IgD-negative memory B cell (primary cell): ENCODE measurements around the gene ZNF750. TPM values are rescaled to one million over a fixed set of nuclear protein-coding genes. Genes with fewer than 3 reads are reported as not detected.

ENCODE experiments used
- H3K27ac Mint-ChIP-seq, 3 donors: one replicate each; pipeline ENCODE4 v1.8.0; 2020 to 2022; ENCODE audit warnings: mild to moderate bottlenecking in 3 of 3, mixed read lengths in 3 of 3, moderate library complexity in 1 of 3
- H3K27me3 Mint-ChIP-seq: one replicate; pipeline ENCODE4 v1.8.0; 2021; ENCODE audit warnings: mixed read lengths
- H3K36me3 Mint-ChIP-seq: one replicate; pipeline ENCODE4 v1.8.0; 2020; ENCODE audit warnings: mild to moderate bottlenecking, mixed read lengths
- H3K4me1 Mint-ChIP-seq, 3 donors: one replicate each; pipeline ENCODE4 v1.8.0; 2020 to 2022; ENCODE audit warnings: mixed read lengths in 3 of 3, mild to moderate bottlenecking in 1 of 3
- H3K4me3 Mint-ChIP-seq, 4 donors: one replicate each; pipeline ENCODE4 v1.8.0; 2020 to 2022; ENCODE audit warnings: mild to moderate bottlenecking in 4 of 4, mixed read lengths in 4 of 4, moderate library complexity in 3 of 4
- H3K9me3 Mint-ChIP-seq, 3 donors: one replicate each; pipeline ENCODE4 v1.8.0; 2020 to 2021; ENCODE audit warnings: mixed read lengths in 3 of 3, mild to moderate bottlenecking in 1 of 3
- polyA plus RNA-seq: library from polyadenylated mRNA; unstranded; fragments of 300-500 nt; fragmentation: Illumina TruSeq; gene quantifications from one replicate; pipeline ENCODE4 v1.2.3, GENCODE V29; 2021

The ZNF750 gene
- polyA plus RNA-seq: not detected

DNA sequence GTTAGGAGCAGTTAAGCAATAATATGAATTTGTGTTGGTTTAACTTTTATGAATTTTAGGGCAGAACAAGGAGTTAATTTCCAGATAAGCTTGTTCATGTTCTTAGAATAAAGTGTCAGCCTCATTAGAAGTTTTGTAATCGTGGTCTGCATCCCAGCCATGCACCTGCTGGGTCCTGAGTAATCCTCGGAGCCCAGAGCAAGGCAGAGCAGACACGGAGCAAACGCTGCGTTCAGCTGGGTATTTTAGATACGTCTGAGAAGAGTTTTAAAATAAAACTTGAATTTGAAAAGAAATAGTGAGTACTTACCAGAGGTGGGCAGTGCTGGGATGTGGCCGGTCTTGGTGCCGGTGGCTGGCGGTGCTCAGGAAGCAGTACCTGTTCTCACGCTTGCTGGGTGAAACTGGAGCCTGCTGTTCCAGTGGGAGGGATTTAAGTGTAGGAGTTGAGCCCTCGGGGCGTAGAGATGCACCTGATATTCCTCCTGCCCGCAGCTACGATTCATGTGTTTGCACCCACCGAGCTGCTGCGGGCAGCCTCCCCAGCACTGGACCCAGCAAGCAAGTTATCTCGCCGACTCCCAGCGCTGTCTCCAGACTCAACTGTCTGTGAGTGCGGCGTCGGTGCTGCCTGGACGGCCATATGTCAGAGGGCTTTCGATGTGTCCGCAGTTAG, at the start of gene ZNF750:
ZNF750 (minus strand) TSS at position 406 of the 676 bp plus-strand sequence. CDS start 7,568 bp downstream, outside the sequence.
- H3K4me1 Mint-ChIP-seq: no peaks in the 10 kb centered on the region
- H3K4me3 Mint-ChIP-seq: no peak within 1 kb of the TSS
- H3K36me3 Mint-ChIP-seq: peaks cover 5% of the 10 kb centered on the region
- H3K27ac Mint-ChIP-seq: no peak within 1 kb of the TSS
- H3K27me3 Mint-ChIP-seq: no peaks in the 10 kb centered on the region
- no peaks in the 10 kb centered on the region for H3K9me3 Mint-ChIP-seq

DNA sequence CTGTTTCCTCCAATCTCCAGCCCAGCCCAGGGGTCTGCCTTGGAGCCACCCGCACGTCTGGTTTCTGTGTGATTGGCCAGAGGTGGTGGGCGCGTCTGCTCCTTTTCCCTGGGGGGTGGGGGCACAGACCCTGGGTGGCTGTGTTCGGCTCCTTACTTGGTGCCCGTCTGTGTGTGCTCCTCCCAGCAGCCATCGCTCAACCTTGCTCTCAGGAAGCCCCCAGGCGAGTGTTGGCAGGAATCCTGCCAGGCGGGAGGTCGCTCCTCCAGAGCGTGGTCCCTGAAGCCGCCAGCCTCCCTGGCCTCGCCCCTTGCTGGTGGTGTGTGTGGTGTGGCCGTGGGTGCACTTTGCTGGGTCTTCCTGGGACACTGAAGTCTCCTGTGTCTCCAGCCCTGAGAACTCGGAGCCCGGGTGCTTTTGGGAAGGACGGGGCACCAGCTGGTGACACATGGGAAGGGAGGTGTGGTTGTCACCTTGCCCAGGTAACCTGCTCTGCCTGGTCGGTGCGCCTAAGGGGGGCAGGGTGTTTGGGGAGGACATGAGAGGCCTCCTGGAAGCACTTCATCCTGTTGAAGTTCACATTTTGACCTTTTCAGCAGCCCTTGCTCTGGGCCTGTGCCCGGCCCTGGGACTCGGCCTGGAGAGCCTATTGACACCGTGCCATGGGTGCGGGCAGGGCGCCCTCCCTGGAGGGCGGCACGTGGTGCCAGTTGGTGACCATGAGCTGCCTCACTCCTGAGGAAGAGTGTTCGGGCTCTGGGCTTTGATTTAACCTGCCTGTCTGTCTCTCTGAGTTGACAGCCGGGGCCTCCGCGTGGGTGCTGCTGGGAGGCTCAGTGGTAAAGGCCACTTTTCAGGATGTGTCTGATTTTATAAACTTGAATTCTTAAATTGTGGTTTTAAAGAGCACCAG, 49.0 kb upstream of the ZNF750 start:
- H3K4me3 Mint-ChIP-seq: no peak overlapping the region
- H3K4me1 Mint-ChIP-seq: peaks cover 11 to 41% (median 11%) of the 10 kb centered on the region in 3 donors
- no peak overlapping the region for H3K27ac Mint-ChIP-seq

DNA sequence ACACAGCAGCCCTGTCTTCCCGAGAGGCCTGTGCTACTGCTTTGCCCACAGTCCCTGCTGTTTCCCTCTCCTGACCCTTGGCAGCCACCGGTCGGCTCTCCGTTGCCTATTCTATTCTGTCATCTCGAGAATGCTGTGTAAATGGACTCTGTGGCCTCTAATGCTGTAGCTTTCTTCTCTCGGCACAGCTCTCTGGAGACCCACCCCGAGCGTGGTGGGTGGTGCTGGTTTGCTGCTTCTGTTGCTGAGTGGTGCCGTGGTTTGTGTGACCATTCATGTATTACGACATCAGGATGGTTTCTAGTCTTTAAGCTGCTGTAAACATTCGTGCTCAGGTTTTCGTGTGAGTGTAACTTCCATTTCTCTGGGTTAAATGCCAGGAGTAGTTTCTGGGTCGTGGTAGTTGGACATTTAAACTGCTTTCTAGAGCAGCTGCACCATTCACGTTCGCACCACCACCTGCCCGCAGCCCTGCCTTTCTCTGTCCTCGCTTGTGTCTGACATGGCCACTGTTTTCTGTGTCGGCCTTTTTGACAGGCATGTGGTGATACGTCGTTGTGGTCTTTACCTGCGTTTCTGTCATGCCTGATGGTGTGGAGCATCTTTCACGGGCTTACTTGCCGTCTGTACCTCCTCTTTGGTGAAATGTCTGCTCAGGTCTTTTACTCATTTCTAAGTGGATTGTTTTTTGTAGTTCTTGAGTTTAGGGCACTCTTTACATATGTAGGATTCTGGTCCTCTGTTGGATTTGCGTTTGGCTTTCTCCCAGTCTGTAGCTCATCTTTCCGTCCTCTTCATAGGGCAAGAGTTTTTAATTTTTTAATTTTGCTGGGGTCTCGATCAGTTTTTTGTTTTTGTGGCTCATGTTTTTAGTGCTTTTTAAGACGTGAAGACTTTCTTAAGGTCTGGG, 47.7 kb upstream of the ZNF750 start:
- Mint-ChIP-seq H3K36me3 (peaks cover 6% of the 10 kb centered on the region), H3K27ac (peak overlapping the region in 2 of 3 donors; percentile 46 to 61), H3K4me3 (no peak overlapping the region), H3K4me1 (peaks cover 12 to 35% (median 12%) of the 10 kb centered on the region in 3 donors), H3K27me3 (no peaks in the 10 kb centered on the region), H3K9me3 (peaks cover 0 to 4% (median 0%) of the 10 kb centered on the region in 3 donors)

More for the DNA sequence above, 49.0 kb upstream of the ZNF750 start:
- peaks cover 6% of the 10 kb centered on the region for H3K36me3 Mint-ChIP-seq
- peaks cover 1% of the 10 kb centered on the region for H3K27me3 Mint-ChIP-seq
- H3K9me3 Mint-ChIP-seq: peaks cover 0 to 4% (median 0%) of the 10 kb centered on the region in 3 donors

DNA sequence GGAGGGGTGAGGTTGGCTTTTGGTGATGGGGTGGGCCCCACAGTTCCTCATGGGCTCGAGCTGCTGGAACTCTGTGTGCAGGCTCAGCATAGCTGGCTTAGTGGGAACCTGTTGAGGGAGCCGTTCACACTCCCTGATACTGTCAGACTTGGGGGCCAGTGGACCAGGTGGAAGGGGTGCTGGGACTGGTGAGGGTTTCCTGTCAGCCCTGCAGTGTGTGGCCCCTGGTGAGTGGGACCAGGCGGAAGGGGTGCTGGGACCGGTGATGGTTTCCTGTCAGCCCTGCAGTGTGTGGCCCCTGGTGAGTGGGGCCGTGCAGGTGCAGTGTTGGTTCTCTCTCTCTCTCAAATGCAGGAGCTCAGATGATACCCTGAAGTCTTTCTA, 45.1 kb upstream of the ZNF750 start:
- Mint-ChIP-seq H3K27me3 (no peaks in the 10 kb centered on the region), H3K36me3 (peaks cover 3% of the 10 kb centered on the region), H3K9me3 (peaks cover 0 to 4% (median 0%) of the 10 kb centered on the region in 3 donors), H3K4me1 (peaks cover 16 to 38% (median 16%) of the 10 kb centered on the region in 3 donors), H3K27ac (peak overlapping the region; percentile 33 to 90 (median 83)), H3K4me3 (peak overlapping the region in 3 of 4 donors; percentile 1 to 59 (median 50))

DNA sequence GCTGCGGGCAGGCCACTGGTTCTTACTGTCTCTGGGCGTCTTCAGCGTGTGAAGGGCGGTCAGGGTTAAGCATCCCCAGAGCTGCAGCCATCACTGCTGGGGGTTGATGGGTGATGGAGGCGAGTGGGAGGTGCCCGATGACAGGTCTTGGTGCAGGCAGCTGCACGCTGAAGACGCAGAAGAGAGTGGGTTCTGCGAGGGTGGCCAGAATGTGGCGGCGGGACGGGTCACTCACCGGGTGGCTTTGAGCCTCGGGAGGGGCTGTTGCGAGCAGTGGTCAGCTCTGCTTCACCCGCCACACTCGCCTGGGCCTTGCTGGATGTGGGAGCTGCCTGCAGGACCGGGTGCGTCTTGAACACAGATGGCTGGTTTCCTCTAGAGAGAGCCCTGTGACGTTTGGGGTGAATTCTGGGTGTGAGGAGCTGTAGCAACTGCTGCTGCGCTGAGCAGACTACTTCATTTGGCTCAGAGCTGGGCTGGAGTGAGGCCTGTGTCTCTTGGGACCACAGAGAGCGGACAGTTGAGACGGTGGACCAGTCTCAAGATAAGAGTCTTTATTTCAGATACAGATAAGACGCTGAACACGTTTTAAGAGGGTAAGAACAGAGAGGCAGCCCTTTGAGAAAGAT, 44.6 kb upstream of the ZNF750 start:
- Mint-ChIP-seq H3K9me3 (peaks cover 0 to 4% (median 0%) of the 10 kb centered on the region in 3 donors), H3K4me3 (peak overlapping the region in 2 of 4 donors; percentile 50 to 59), H3K27ac (peak overlapping the region; percentile 33 to 90 (median 83)), H3K4me1 (peaks cover 16 to 38% (median 19%) of the 10 kb centered on the region in 3 donors), H3K27me3 (no peaks in the 10 kb centered on the region), H3K36me3 (peaks cover 3% of the 10 kb centered on the region)

DNA sequence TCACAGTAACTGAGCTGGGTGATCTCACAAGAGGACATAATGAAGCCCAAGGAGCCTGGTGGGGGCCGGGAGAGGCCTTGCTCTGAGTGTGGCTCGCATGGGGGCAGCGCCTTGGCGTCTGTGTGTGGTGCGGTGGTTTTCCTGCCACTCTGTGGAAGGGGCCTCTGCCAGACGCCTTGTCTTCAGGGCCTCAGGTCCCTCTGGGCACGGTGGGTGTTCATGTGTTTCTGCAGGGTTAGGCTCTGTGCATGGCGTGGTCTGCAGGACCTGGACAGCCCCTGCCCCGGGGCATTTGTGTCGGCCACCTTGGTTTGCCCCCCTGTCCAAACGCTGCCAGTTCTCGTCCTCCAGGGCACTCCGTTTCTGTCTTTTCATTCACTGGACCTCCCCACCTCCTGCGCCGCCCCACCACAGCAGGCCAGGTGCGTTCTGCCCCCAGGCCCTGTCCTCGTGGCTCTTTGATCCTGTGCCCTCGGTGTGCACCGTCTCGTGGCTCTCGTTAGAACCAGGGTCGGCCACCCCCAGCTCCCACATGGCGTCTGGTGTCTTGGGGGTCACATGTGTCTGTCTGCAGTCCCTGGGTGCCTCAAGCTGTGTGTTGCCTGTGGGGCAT, 43.7 kb upstream of the ZNF750 start:
- Mint-ChIP-seq H3K4me3 (peak overlapping the region in 1 of 4 donors; percentile 28), H3K9me3 (peaks cover 0 to 4% (median 0%) of the 10 kb centered on the region in 3 donors), H3K36me3 (peaks cover 5% of the 10 kb centered on the region), H3K27me3 (no peaks in the 10 kb centered on the region), H3K27ac (peak overlapping the region in 2 of 3 donors; percentile 62 to 80), H3K4me1 (peaks cover 16 to 38% (median 19%) of the 10 kb centered on the region in 3 donors)

DNA sequence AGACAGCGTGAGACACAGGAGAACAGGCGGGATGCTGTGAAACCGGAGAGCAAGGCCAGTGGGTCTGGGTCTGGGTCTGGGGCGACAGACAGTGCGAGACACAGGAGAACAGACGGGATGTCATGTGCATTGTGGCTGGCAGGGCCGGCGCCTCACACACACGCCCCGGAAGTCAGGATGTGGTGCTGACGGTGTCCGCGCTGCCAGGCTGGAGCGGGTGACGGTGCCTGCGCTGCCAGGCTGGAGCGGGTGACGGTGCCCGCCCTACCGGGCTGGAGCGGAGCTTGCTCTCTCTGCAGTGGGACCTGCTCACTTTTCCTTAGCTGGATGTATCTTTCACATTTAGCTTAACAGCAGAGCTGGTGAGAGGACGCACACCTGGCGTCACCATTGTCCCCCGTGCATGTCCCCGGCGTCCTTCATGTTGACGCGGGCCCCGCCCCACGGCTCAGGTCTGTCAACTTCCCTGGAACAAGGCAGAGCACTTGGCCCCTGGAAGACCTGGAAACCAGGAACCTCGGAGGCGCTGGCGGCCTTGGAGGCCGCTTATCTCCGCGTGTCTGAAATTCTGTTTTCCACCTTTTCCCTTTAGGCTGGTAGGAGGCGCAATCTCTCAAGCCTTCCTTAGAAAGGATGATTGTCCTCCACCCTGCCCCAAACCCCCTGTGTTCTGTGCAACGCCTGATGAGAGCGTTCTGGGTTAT, 43.0 kb upstream of the ZNF750 start:
- Mint-ChIP-seq H3K27me3 (no peaks in the 10 kb centered on the region), H3K4me1 (peaks cover 16 to 37% (median 19%) of the 10 kb centered on the region in 3 donors), H3K27ac (peak overlapping the region; percentile 75 to 95 (median 80)), H3K4me3 (peak overlapping the region in 3 of 4 donors; percentile 12 to 88 (median 63)), H3K36me3 (peaks cover 5% of the 10 kb centered on the region), H3K9me3 (peaks cover 0 to 2% (median 0%) of the 10 kb centered on the region in 3 donors)

DNA sequence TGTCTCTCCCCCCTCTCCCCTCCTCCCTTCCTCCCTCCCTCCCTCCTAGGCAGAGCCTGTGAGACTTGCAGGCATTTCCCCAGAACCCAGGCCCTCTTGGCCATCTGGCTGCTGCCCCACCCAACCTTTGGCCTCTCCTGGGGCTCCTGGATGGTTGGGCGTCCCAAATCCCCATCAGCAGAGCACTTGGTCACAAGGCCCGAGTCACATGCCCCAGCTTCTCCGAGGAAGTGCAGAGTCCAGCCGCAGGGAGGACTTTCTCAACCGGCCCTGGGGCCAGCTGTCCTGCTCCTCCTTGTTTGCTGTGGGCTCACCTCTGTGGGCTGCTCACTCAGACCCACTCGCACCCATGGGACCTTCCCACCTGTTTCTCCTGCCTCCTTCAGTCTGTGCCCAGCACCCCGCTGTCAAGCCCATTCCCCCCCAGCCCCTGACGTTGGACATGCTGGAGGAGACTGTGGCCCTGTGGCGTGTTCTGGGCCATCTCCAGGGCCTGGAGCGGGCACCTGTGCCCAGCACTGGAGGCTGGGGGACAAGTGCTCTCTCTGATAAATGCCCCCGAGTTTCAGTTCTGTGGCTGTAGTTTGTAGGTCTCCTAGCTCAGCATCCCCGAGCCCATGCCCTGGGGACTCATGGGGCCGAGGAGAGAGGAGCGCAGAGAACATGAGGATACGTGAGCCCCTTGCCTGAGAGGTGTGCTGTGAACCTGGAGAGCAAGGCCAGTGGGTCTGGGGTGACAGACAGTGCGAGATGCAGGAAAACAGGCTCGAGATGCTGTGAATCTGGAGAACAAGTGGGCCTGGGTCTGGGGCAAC, 42.3 kb upstream of the ZNF750 start:
- H3K27ac Mint-ChIP-seq: peak overlapping the region; percentile 23 to 95 (median 75)
- no peaks in the 10 kb centered on the region for H3K9me3 Mint-ChIP-seq
- no peaks in the 10 kb centered on the region for H3K27me3 Mint-ChIP-seq
- H3K4me3 Mint-ChIP-seq: peak overlapping the region in 3 of 4 donors; percentile 30 to 88 (median 63)
- peaks cover 16 to 30% (median 19%) of the 10 kb centered on the region in 3 donors for H3K4me1 Mint-ChIP-seq
- peaks cover 5% of the 10 kb centered on the region for H3K36me3 Mint-ChIP-seq

DNA sequence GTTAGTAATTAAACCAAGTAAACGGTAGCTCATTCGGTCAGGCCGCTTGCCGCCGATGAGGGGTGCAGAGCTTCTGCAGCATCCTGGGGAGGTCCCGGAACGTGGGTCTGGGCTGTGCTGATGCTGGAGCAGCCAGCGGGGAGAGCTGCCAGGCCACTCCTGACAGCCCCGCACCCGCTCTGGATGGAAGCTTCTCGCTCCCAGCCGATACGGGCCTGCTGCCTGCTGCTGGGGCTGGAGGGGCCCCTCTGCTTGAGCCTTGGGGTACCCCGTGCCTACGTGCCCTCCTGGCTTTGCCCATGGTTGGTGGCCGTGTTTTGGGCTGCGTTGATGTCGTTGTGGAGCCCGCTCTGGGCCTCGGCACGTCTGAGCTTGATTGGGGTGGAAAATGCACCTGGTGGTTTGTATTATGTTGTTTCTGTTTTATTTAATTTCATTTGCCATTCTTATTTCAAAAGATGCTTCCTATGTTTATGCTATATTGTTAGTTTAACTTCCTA, 41.6 kb upstream of the ZNF750 start:
- Mint-ChIP-seq H3K9me3 (no peaks in the 10 kb centered on the region), H3K27me3 (no peaks in the 10 kb centered on the region), H3K27ac (peak overlapping the region in 1 of 3 donors; percentile 19), H3K4me1 (peaks cover 16 to 28% (median 19%) of the 10 kb centered on the region in 3 donors), H3K4me3 (peak overlapping the region in 1 of 4 donors; percentile 22), H3K36me3 (peaks cover 5% of the 10 kb centered on the region)

DNA sequence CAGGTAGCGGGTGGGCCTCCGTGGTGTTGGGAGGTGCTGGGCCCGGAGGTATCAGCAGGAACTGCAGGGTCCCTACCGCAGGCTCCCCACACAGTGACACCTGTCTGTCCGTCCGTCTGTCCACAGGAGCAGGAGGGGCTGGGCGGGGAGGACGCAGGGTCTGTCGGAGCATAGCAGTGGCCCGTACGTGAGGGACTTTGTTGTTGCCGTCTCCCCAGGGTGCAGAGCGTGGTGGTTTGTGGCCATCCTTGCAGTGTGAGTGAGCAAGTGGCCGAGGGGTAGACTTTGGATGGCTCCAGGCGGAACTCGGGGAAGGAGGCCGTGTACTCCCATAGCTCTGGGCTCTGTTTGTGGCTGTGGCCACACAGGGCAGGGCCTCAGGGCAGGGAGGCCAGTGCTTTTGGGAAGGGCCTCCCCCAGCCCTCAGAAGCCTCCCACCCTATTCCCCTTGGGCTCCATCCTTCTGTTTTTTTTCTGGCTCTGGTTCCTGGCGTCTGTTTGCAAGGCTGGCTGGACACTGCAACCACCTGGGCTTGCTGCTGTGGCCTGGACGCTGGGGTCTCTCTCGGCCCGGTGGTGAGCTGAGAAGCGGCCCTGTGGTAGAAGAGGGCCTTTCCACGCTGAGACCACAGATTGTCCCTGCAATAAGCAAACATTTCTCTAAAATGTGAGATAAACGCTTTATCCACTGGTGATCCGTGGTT, 41.0 kb upstream of the ZNF750 start:
- peaks cover 18 to 24% (median 19%) of the 10 kb centered on the region in 3 donors for H3K4me1 Mint-ChIP-seq
- H3K27me3 Mint-ChIP-seq: no peaks in the 10 kb centered on the region
- peaks cover 5% of the 10 kb centered on the region for H3K36me3 Mint-ChIP-seq
- H3K9me3 Mint-ChIP-seq: no peaks in the 10 kb centered on the region
- no peak overlapping the region for H3K4me3 Mint-ChIP-seq
- H3K27ac Mint-ChIP-seq: no peak overlapping the region

DNA sequence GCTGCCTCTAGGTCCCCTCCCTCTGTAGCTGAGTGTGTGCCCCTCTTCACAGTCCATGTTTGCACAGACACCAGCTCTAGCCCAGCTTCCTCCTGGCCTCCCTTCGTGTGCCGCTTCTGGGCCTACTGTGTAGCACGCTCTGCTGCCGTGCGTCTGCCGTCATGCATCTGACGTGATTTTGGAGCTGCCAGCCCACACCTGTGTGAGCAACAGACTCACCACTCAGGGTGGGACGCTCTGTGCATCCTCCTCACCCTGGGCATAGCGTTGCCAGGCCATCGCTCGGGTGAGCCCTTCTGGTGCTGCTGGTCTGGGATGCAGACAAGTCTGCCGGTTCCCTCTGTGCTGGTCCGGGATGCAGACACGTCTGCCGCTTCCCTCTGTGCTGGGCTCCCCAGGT, 39.4 kb upstream of the ZNF750 start:
- Mint-ChIP-seq H3K4me3 (no peak overlapping the region), H3K4me1 (peaks cover 9 to 12% (median 9%) of the 10 kb centered on the region in 3 donors), H3K27me3 (no peaks in the 10 kb centered on the region), H3K9me3 (no peaks in the 10 kb centered on the region), H3K36me3 (peaks cover 5% of the 10 kb centered on the region), H3K27ac (no peak overlapping the region)

DNA sequence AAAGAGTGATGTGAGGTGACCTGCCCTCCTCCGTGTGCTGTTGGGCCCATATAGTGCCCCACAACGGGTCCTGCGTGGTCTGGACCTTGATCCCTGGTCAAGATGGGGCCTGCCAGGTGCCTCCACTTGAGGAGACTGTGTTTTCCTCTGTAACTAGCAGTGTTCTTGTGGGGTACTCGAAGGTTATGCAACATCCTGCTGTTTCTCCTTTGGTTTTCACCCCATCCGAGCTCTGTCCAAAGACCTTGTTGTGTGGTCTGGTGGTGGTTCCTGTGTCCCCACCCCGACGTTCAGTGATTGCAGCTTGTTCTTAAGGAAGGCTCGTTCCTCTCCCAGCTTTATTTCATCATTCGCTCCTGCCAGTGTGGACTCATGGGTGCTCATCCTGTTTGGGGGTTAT, 38.7 kb upstream of the ZNF750 start:
- Mint-ChIP-seq H3K27me3 (no peaks in the 10 kb centered on the region), H3K4me3 (peak overlapping the region in 1 of 4 donors; percentile 45), H3K4me1 (peaks cover 6 to 10% (median 7%) of the 10 kb centered on the region in 3 donors), H3K9me3 (no peaks in the 10 kb centered on the region), H3K36me3 (peaks cover 5% of the 10 kb centered on the region), H3K27ac (peak overlapping the region in 2 of 3 donors; percentile 15 to 81)
